Activated naive CD8-positive, alpha-beta T cell treated with anti-CD3 and anti-CD28 coated beads, Interleukin-2, amount 50 U/mL, for 16 hours (primary cell): Measurements from ENCODE around the gene DIAPH1.
A peak's percentile ranks its signal among the peaks of the same experiment; 100 is the strongest.

Source experiments
- DNase-seq: peaks from one replicate; pipeline ENCODE4 v3.0.0-alpha.2; 2020; ENCODE audit warnings: low read depth, low spot score

The DIAPH1 gene

GRCh38 chr5:141639357-141640050 is 20.7 kb upstream of the DIAPH1 start:
- no peak for DNase-seq

- no peak for DNase-seq
Measured at GRCh38 chr5:141638771-141639170, 20.0 kb upstream of the DIAPH1 start.

- peak; percentile 30 for DNase-seq
Measured at GRCh38 chr5:141637767-141638419, 19.1 kb upstream of the DIAPH1 start.

GRCh38 chr5:141637123-141637766 is 18.4 kb upstream of the DIAPH1 start:
- peak; percentile 21 for DNase-seq

- peak; percentile 89 for DNase-seq
Measured at GRCh38 chr5:141636413-141637122, 17.8 kb upstream of the DIAPH1 start, which contains the start of the genes HDAC3 and RELL2. Gene HDAC3 (minus strand): TSS chr5:141636849. CDS start chr5:141636790, 59 bp downstream. Gene RELL2 (plus strand): TSS chr5:141636997. CDS start chr5:141638226, 1,229 bp downstream.

GRCh38 chr5:141636106-141636412 is 17.3 kb upstream of the DIAPH1 start:
- DNase-seq: no peak

- DNase-seq: no peak
Measured at GRCh38 chr5:141635646-141636045, 16.8 kb upstream of the DIAPH1 start.

- no peak for DNase-seq
Measured at GRCh38 chr5:141634720-141635119, 15.9 kb upstream of the DIAPH1 start.

GRCh38 chr5:141633871-141634561 is 15.2 kb upstream of the DIAPH1 start:
- DNase-seq: no peak

- no peak for DNase-seq
Measured at GRCh38 chr5:141632650-141633049, 13.8 kb upstream of the DIAPH1 start.

GRCh38 chr5:141630570-141631140 is 11.9 kb upstream of the DIAPH1 start:
- no peak for DNase-seq

- DNase-seq: no peak
Measured at GRCh38 chr5:141628175-141628788, 9.5 kb upstream of the DIAPH1 start.

GRCh38 chr5:141623611-141624010 is 4.8 kb upstream of the DIAPH1 start:
- no peak for DNase-seq

GRCh38 chr5:141623186-141623585 is 4.4 kb upstream of the DIAPH1 start:
- DNase-seq: no peak

- DNase-seq: peak; percentile 27
Measured at GRCh38 chr5:141618030-141618803, 583 bp downstream of the DIAPH1 start.

GRCh38 chr5:141617682-141618029 is 1.1 kb downstream of the DIAPH1 start:
- no peak for DNase-seq

- DNase-seq: no peak
Measured at GRCh38 chr5:141617128-141617527, 1.7 kb downstream of the DIAPH1 start.

GRCh38 chr5:141615991-141616720 is 2.6 kb downstream of the DIAPH1 start:
- DNase-seq: no peak

- no peak for DNase-seq
Measured at GRCh38 chr5:141613344-141613743, 5.5 kb downstream of the DIAPH1 start.
